Transverse colon (tissue), 4 donors: ENCODE results near the gene HNRNPF. TPM values are rescaled to one million over a fixed set of nuclear protein-coding genes. Genes with fewer than 3 reads are reported as not detected.

Experiments used
- DNase-seq: peaks from one replicate; pipeline ENCODE4 v3.0.0-alpha.2; 2019
- H3K27ac ChIP-seq, 4 donors: fragments of 200-600 bp; sonication (generic); 2 replicates each; pipeline ENCODE4 v1.5.1; 2016 to 2018; ENCODE audit warnings: inconsistent platforms in 4 of 4
- H3K27me3 ChIP-seq: fragments of 200-600 bp; sonication (generic); 2 replicates; pipeline ENCODE4 v1.5.1; 2017; ENCODE audit warnings: inconsistent platforms
- H3K36me3 ChIP-seq, 4 donors: fragments of 200-600 bp; sonication (generic); 2 replicates each; pipeline ENCODE4 v1.5.1; 2017 to 2019; ENCODE audit warnings: inconsistent platforms in 4 of 4
- H3K4me1 ChIP-seq, 4 donors: fragments of 200-600 bp; sonication (generic); 2 replicates each; pipeline ENCODE4 v1.5.1; 2017 to 2020; ENCODE audit warnings: inconsistent platforms in 4 of 4
- H3K4me3 ChIP-seq, 4 donors: fragments of 200-600 bp; sonication (generic); 1 replicate in 1 of 4; 2 replicates in 3 of 4; pipeline versions ENCODE4 v1.5.1 to v1.6.1; 2017 to 2019; ENCODE audit warnings: inconsistent platforms in 4 of 4
- H3K9me3 ChIP-seq, 2 donors: fragments of 200-600 bp; sonication (generic); 2 replicates each; pipeline ENCODE4 v1.5.1; 2017 to 2019; ENCODE audit warnings: inconsistent platforms in 2 of 2
- CTCF ChIP-seq, 5 experiments: fragments of 200-600 bp in 3 of 5; fragments of 450-650 bp in 2 of 5; sonication (generic) in 3 of 5; IDR thresholded peaks; 1 replicate in 2 of 5; 2 replicates in 3 of 5; pipeline ENCODE4 v1.5.1; 2016 to 2017; ENCODE audit warnings: antibody characterized with exemption in 5 of 5, inconsistent platforms in 3 of 5, mild to moderate bottlenecking in 2 of 5, moderate library complexity in 1 of 5
- EP300 ChIP-seq: sonication (generic); formaldehyde crosslinking; IDR thresholded peaks from one replicate; pipeline ENCODE4 v1.6.1; 2017; ENCODE audit warnings: antibody characterized with exemption, low read depth
- POLR2A ChIP-seq: fragments of 450-650 bp; IDR thresholded peaks from one replicate; pipeline ENCODE4 v1.6.1; 2016; ENCODE audit warnings: antibody characterized with exemption, mild to moderate bottlenecking, moderate library complexity
- POLR2AphosphoS5 ChIP-seq, 3 donors: sonication (generic); formaldehyde crosslinking; IDR thresholded peaks; one replicate each; pipeline ENCODE4 v1.6.1; 2016; ENCODE audit warnings: antibody characterized with exemption in 3 of 3
- WGBS, 2 donors: methylation state at CpG; one replicate each; pipeline ENCODE4 v1.1.5; 2018; ENCODE audit warnings: low coverage in 1 of 2; 5-methylcytosine and 5-hydroxymethylcytosine counted together
- in situ Hi-C, 4 donors: fragments of 200-750 bp; cut with MboI; loops; one replicate each; pipeline versions ENCODE4 v1.15.0 to v1.15.1; 2017; ENCODE audit warnings: low sequenced_read_pairs in 3 of 4, low pct_ligation_motif_present in 1 of 4, low pct_unique_long_range_greater_than_20kb in 1 of 4
- intact Hi-C: fragments of 100-400 bp; cut with DNase I; formaldehyde crosslinking; loops from one replicate; pipeline ENCODE4 v1.15.1; 2023; ENCODE audit warnings: low total_unique reads
- small RNA-seq, 4 donors: library from RNA; depleted of rRNA; stranded (forward); fragments of <200 nt; gene quantifications; one replicate each; pipeline ENCODE3, GENCODE V24; 2016
- total RNA-seq, 4 donors: library from RNA; depleted of rRNA; stranded (reverse); fragments of >200 nt; gene quantifications; one replicate each; pipeline ENCODE4 v1.1.0, GENCODE V29; 2016

Gene HNRNPF
- total RNA-seq, 4 donors from 2014 or later: 127 to 171 (median 155) TPM

DNA sequence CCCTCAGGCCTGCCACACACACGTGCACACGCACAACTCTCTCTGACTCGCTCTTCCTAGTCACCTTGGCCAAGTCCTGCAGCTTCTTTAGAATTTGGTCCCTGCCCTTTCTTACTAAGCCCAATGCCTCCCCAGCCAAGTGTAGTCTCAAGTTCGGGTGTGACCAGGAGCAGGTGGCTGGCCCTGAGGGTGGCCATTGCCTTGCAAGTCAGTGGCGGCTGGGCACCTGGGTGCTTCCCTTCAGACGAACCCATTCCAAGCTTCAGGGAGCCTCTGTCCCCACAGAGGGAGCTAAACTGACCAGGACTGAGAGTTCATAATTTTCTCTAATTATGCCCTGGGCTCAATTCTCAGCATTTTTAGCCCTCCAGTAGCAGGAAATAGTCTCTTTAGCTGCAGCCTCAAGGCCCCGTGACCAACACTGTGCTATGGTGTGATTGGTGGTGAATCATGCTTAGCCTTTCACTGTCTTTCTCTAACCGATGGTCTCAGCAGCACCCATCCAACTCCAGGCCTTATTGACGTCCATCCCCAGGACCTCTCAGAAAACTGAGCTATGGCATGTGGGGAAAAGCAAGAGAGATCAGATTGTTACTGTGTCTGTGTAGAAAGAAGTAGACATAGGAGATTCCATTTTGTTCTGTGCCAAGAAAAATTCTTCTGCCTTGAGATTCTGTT is 72.2 kb downstream of the HNRNPF start:
- no peak for DNase-seq
- Histone ChIP-seq H3K36me3 (no peaks in the 10 kb centered on the region), H3K9me3 (no peaks in the 10 kb centered on the region), H3K4me3 (no peak overlapping the region), H3K27ac (no peak overlapping the region), H3K27me3 (no peaks in the 10 kb centered on the region), H3K4me1 (peaks cover 0 to 6% (median 3%) of the 10 kb centered on the region in 4 donors)
- TF ChIP-seq POLR2AphosphoS5 (IDR thresholded peaks at IDR 0.05) (no peak), POLR2A (no peak), EP300 (no peak), CTCF (IDR thresholded peaks at IDR 0.05) (no peak)
- intact Hi-C loops (no loop called here), in situ Hi-C loops (no loop called here)
- WGBS, 2 donors: 65 to 86% methylated on average over 3 to 9 of the region's 9 CpGs

DNA sequence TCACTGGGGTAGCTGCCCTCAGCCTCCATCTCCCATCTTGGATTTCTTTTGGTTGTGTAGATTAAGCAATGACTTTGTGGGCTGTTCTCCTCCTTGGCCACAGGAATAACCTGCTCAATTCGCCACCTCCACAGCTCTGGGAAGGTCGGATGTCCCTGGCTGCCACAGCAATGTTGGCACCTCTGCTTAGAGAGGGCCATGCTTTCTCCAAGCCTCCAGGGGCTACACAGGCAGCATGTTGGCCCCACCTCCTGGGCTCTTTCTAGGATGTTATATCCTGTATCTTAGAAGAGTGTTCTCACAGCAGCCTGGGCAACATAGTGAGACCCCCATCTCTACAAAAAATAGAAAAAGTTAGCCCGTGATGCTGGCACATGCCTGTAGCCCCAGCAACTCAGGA is 72.9 kb downstream of the HNRNPF start:
- Histone ChIP-seq H3K36me3 (no peaks in the 10 kb centered on the region), H3K27ac (no peak overlapping the region), H3K4me3 (no peak overlapping the region), H3K27me3 (no peaks in the 10 kb centered on the region), H3K9me3 (no peaks in the 10 kb centered on the region), H3K4me1 (peaks cover 0 to 6% (median 3%) of the 10 kb centered on the region in 4 donors)
- WGBS, 2 donors: 88% methylated on average over 3 of the region's 3 CpGs; no CpG with 5 or more reads in 1 of the 2 donors
- DNase-seq: no peak
- no peak for TF ChIP-seq POLR2A
- no peak for TF ChIP-seq POLR2AphosphoS5 (IDR thresholded peaks at IDR 0.05)
- TF ChIP-seq EP300: no peak
- no peak for TF ChIP-seq CTCF (IDR thresholded peaks at IDR 0.05)
- in situ Hi-C loops (no loop called here), intact Hi-C loops (no loop called here)

Small RNA genes lying within 50 kb of the gene (small RNA-seq; reads per million reads assigned to genes)
- gene RNU6ATAC11P: 0 reads per million in 4 donors
- 0 reads per million in 4 donors for gene RNU7-193P
- 0 reads per million in 4 donors for gene SNORD3J

Other genes starting within 250 kb of the HNRNPF start
- gene RASGEF1A, start 142.1 kb downstream of the HNRNPF start, total RNA-seq: 1 to 10 TPM in 1 of 4 donors, under 1 TPM in 1, not detected in 2; 0.41 to 2.5 TPM
- not detected for gene FXYD4, start 37.5 kb downstream of the HNRNPF start, total RNA-seq
- 10 to 100 TPM in 1 of 4 donors, 1 to 10 TPM in 3; 6.3 to 15.0 (median 7.9) TPM for gene ZNF487, start 27.9 kb upstream of the HNRNPF start, total RNA-seq
- gene ZNF239, start 165.4 kb upstream of the HNRNPF start, total RNA-seq: 1 to 10 TPM; 1.4 to 8.2 (median 3.6) TPM
- gene ZNF485, start 197.3 kb upstream of the HNRNPF start, total RNA-seq: 1 to 10 TPM in 2 of 4 donors, not detected in 2; 1.4 to 4.1 TPM
- 10 to 100 TPM in 3 of 4 donors, 1 to 10 TPM in 1; 9.7 to 38.6 (median 22.1) TPM for gene ZNF32, start 239.7 kb upstream of the HNRNPF start, total RNA-seq